ENCODE results near the gene TPGS2.
"Not testable (repeated sequence)": the region's sequence is repeated elsewhere in the genome, so short reads cannot be mapped to it uniquely, and the experiment has no call there.

Gene TPGS2

DNA sequence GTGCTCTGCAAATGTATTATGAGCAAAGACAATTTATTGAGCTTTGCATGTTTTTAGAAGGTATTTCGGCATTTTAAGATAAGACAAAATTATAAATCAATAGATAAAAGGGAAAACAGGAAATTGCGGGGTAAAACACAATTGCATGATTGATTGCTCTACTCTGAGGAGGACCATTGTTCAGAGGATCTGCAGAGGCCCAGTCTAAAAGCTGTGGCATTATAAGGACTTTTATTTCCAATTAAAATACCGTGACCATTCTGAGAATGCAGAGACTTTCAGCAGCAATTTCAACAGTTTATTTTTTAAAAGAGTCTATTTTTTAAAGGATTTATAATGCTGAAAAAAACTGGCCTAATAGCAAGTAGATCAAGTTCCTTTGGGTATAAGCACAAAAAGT lies 62.0 kb downstream of the TPGS2 start:
- no peak for DNase-seq
- Histone ChIP-seq H3K9me3 (ENCODE audit: severe bottlenecking) (no peaks in the 10 kb centered on the region), H3K27me3 (ENCODE audit: insufficient read depth, low read depth, severe bottlenecking) (no peaks in the 10 kb centered on the region), H3K27ac (no peak overlapping the region), H3K4me3 (ENCODE audit: low read depth, low read length) (no peak overlapping the region), H3K36me3 (no peaks in the 10 kb centered on the region)
- TF ChIP-seq, protein P1, sequence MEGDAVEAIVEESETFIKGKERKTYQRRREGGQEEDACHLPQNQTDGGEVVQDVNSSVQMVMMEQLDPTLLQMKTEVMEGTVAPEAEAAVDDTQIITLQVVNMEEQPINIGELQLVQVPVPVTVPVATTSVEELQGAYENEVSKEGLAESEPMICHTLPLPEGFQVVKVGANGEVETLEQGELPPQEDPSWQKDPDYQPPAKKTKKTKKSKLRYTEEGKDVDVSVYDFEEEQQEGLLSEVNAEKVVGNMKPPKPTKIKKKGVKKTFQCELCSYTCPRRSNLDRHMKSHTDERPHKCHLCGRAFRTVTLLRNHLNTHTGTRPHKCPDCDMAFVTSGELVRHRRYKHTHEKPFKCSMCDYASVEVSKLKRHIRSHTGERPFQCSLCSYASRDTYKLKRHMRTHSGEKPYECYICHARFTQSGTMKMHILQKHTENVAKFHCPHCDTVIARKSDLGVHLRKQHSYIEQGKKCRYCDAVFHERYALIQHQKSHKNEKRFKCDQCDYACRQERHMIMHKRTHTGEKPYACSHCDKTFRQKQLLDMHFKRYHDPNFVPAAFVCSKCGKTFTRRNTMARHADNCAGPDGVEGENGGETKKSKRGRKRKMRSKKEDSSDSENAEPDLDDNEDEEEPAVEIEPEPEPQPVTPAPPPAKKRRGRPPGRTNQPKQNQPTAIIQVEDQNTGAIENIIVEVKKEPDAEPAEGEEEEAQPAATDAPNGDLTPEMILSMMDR (IDR thresholded peaks at IDR 0.05; ENCODE audit: low read depth, low read length), result no peak

DNA sequence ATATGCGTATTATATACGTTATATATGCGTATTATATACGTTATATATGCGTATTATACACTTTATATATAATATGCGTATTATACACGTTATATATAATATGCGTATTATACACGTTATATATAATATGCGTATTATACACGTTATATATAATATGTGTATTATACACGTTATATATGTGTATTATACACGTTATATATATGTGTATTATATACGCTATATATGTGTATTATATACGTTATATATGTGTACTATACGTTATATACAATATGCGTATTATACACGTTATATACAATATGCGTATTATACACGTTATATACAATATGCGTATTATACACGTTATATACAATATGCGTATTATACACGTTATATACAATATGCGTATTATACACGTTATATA lies 65.8 kb downstream of the TPGS2 start:
- H3K4me3 ChIP-seq (ENCODE audit: low read depth, low read length); DNase-seq; H3K27ac ChIP-seq; H3K9me3 ChIP-seq (ENCODE audit: severe bottlenecking); H3K27me3 ChIP-seq (ENCODE audit: insufficient read depth, low read depth, severe bottlenecking); H3K36me3 ChIP-seq: not testable (repeated sequence)

GRCh38 chr18:36762074-36762473 lies 66.7 kb downstream of the TPGS2 start:
- DNase-seq, result no peak
- Histone ChIP-seq H3K27me3 (ENCODE audit: insufficient read depth, low read depth, severe bottlenecking) (no peaks in the 10 kb centered on the region), H3K27ac (no peak overlapping the region), H3K36me3 (no peaks in the 10 kb centered on the region), H3K9me3 (ENCODE audit: severe bottlenecking) (no peaks in the 10 kb centered on the region), H3K4me3 (ENCODE audit: low read depth, low read length) (no peak overlapping the region)
- TF ChIP-seq, protein P1 (IDR thresholded peaks at IDR 0.05; ENCODE audit: low read depth, low read length), result no peak

DNA sequence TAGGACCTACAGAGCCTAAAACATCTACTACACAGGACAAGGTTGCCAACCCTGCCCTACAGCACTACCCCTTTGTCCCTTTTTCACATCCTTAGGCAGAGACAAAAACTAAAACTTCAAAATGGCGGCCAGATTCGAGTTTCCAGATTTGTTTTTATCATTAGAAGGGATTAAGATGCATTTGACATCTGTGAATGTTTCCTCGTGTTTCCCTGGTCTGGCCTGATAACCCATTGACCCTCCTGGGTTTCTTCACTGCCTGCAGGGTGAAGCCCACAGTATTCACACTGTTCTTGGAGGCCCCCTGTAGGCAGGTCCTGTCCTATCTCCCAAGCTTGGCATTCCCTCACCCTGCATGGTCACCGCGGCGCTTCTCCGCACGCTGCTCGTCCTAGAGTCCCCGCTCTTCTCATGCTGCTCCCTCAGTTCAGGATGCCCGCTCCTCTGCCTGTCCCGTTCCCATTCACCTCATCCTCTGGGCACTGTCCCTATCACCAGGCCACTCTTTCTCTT lies 67.6 kb downstream of the TPGS2 start:
- TF ChIP-seq, protein P1 (IDR thresholded peaks at IDR 0.05; ENCODE audit: low read depth, low read length), result 0 out of 2 replicates have a peak, but pooled peaks have one; percentile 9
- H3K27ac ChIP-seq, result no peak overlapping the region
- H3K27me3 ChIP-seq (ENCODE audit: insufficient read depth, low read depth, severe bottlenecking), result no peaks in the 10 kb centered on the region
- no peaks in the 10 kb centered on the region for H3K36me3 ChIP-seq
- no peak overlapping the region for H3K4me3 ChIP-seq (ENCODE audit: low read depth, low read length)
- no peak for DNase-seq
- no peaks in the 10 kb centered on the region for H3K9me3 ChIP-seq (ENCODE audit: severe bottlenecking)

DNA sequence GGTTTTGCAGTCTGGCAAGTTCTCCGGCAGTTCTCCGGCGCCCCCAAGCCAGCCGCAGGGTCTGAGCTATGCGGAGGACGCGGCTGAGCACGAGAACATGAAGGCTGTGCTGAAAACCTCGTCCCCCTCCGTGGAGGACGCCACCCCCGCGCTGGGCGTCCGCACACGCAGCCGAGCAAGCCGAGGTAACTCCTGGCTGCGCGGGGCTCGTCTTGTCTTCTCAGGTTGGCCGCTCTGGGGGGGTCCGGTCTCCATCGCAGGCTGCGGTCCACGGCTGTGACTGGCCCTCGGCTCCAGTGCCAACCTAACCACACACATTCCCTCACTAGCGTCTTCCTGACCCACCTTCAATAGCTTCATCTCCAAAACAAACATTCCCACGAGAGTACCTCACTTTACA lies 68.2 kb downstream of the TPGS2 start:
- Histone ChIP-seq H3K4me3 (ENCODE audit: low read depth, low read length) (no peak overlapping the region), H3K9me3 (ENCODE audit: severe bottlenecking) (no peaks in the 10 kb centered on the region), H3K36me3 (no peaks in the 10 kb centered on the region), H3K27ac (no peak overlapping the region), H3K27me3 (ENCODE audit: insufficient read depth, low read depth, severe bottlenecking) (no peaks in the 10 kb centered on the region)
- no peak for DNase-seq
- TF ChIP-seq, protein P1 (IDR thresholded peaks at IDR 0.05; ENCODE audit: low read depth, low read length), result no peak

GRCh38 chr18:36759167-36759776 lies 69.5 kb downstream of the TPGS2 start:
- H3K27ac ChIP-seq, result no peak overlapping the region
- no peaks in the 10 kb centered on the region for H3K9me3 ChIP-seq (ENCODE audit: severe bottlenecking)
- no peaks in the 10 kb centered on the region for H3K27me3 ChIP-seq (ENCODE audit: insufficient read depth, low read depth, severe bottlenecking)
- TF ChIP-seq, protein P1 (IDR thresholded peaks at IDR 0.05; ENCODE audit: low read depth, low read length), result no peak
- no peak for DNase-seq
- H3K4me3 ChIP-seq (ENCODE audit: low read depth, low read length), result no peak overlapping the region
- H3K36me3 ChIP-seq, result no peaks in the 10 kb centered on the region

Data from WERI-Rb-1 (cell line).